K562 (cell line): ENCODE data around the gene ANAPC2. TPM values are rescaled to one million over a fixed set of nuclear protein-coding genes. Genes with fewer than 3 reads are reported as not detected.
A peak's percentile ranks its signal among the peaks of the same experiment; 100 is the strongest.

Experiments used
- CREB1 ChIP-seq, 2 experiments: sonication (generic) in 1 of 2; formaldehyde crosslinking in 1 of 2; IDR thresholded peaks; 2 replicates each; pipeline versions ENCODE4 v1.6.1 to v1.8.0; 2012 to 2022; ENCODE audit warnings: inconsistent platforms in 1 of 2, mild to moderate bottlenecking in 1 of 2, missing genetic modification reagents in 1 of 2, moderate library complexity in 1 of 2
- CTCF ChIP-seq, 3 experiments: IDR thresholded peaks in 2 of 3; conservative IDR thresholded peaks in 1 of 3; 2 replicates each; pipeline ENCODE4 v1.5.1; 2011 to 2012; ENCODE audit warnings: low read length in 3 of 3, mild to moderate bottlenecking in 3 of 3, control low read depth in 2 of 3, improper control_type of control experiment in 1 of 3, inconsistent platforms in 1 of 3, low read depth in 1 of 3, mixed read lengths in 1 of 3, moderate library complexity in 1 of 3; ENCODE audit not compliant: insufficient read depth in 2 of 3
- FIP1L1 ChIP-seq: fragments of 200-400 bp; formaldehyde crosslinking; IDR thresholded peaks from 2 replicates; pipeline ENCODE4 v1.6.1; 2018; ENCODE audit warnings: mild to moderate bottlenecking, low read depth, low read length; ENCODE audit not compliant: poor library complexity, severe bottlenecking
- GTF2B ChIP-seq: IDR thresholded peaks from 2 replicates; pipeline ENCODE4 v1.6.1; 2011; ENCODE audit not compliant: insufficient read length; ENCODE audit errors: extremely low read depth
- MAFF ChIP-seq: IDR thresholded peaks from 2 replicates; pipeline ENCODE4 v1.6.1; 2012; ENCODE audit warnings: low read length, improper control_type of control experiment
- PCBP1 ChIP-seq: fragments of 200-400 bp; formaldehyde crosslinking; IDR thresholded peaks from 2 replicates; pipeline ENCODE4 v1.6.1; 2018; ENCODE audit warnings: mild to moderate bottlenecking, low read depth, low read length; ENCODE audit not compliant: poor library complexity, severe bottlenecking
- SRSF9 ChIP-seq: fragments of 200-400 bp; formaldehyde crosslinking; IDR thresholded peaks from 2 replicates; pipeline ENCODE4 v1.6.1; 2017; ENCODE audit warnings: low read depth, low read length, borderline replicate concordance
- ZC3H4 ChIP-seq: sonication (generic); formaldehyde crosslinking; IDR thresholded peaks from 2 replicates; pipeline ENCODE4 v1.9.0; 2021; ENCODE audit warnings: missing genetic modification reagents, borderline replicate concordance
- ZNF707 ChIP-seq: fragments of 250-450 bp; sonication (Bioruptor Pico); conservative IDR thresholded peaks from 2 replicates; pipeline ENCODE4 v1.8.0; 2022; ENCODE audit warnings: inconsistent platforms, mild to moderate bottlenecking, moderate library complexity
- ZNF778 ChIP-seq: fragments of 450-650 bp; formaldehyde crosslinking; IDR thresholded peaks from 2 replicates; pipeline ENCODE4 v1.4.0; 2020; ENCODE audit warnings: mild to moderate bottlenecking, moderate library complexity
- polyA plus RNA-seq, 8 experiments: library from polyadenylated mRNA; depleted of rRNA in 4 of 8; stranded (reverse) in 5 of 8; unstranded in 3 of 8; fragments of >200 nt; fragmentation: Nextera tagmentation in 2 of 8; fragmentation: Illumina TruSeq in 1 of 8; extraction: Ambion mirVana in 2 of 8; extraction: Trizol in 1 of 8; gene quantifications; 2 replicates each; pipeline versions ENCODE4 v1.2.1 to v1.2.3, GENCODE V29; 2011 to 2014; ENCODE audit warnings: inconsistent platforms in 1 of 8, missing spikeins in 1 of 8
- total RNA-seq, 7 experiments: library from RNA; depleted of rRNA in 6 of 7; stranded (reverse); fragments of >200 nt in 6 of 7; fragmentation: Illumina TruSeq in 2 of 7; extraction: Trizol in 2 of 7; gene quantifications; 2 replicates each; pipeline versions ENCODE4 v1.2.1 to v1.2.3, GENCODE V29; 2011 to 2021; ENCODE audit warnings: low replicate concordance in 1 of 7

Gene ANAPC2
- total and polyA plus RNA-seq, 9 of the 15 experiments (the other 6 are each of a cell fraction or from before 2014, with no cell fraction given): 0.11 to 56.5 (median 17.1) TPM; not detected in 1

- TF ChIP-seq FIP1L1 (peak; percentile 33), CREB1 (IDR thresholded peaks at IDR 0.05) (no peak), CREB1 (CRISPR knock-in tag; IDR thresholded peaks at IDR 0.05) (no peak), ZC3H4 (CRISPR knock-in tag) (no peak), MAFF (no peak), PCBP1 (peak; percentile 70), ZNF778 (CRISPR knock-in tag) (no peak), SRSF9 (no peak), CTCF (IDR thresholded peaks at IDR 0.05 in 2 of 3, conservative IDR thresholded peaks at IDR 0.05 in 1 of 3; ENCODE audit: insufficient read depth in 2 of 3, low read depth in 1 of 3, low read length in 3 of 3) (no peak), GTF2B (no peak), ZNF707 (CRISPR knock-in tag) (no peak)
Measured at GRCh38 chr9:137227853-137228505, 39.6 kb upstream of the ANAPC2 start (continued).
